ENCODE data around the gene FDX2. TPM values are rescaled to one million over a fixed set of nuclear protein-coding genes. Genes with fewer than 3 reads are reported as not detected.

The FDX2 gene
- total and polyA plus RNA-seq, 2 of the 13 experiments (the other 11 are each of a cell fraction or from before 2014, with no cell fraction given), result 21.0 to 24.7 TPM

- 0 out of 4 replicates have a peak, but pooled peaks of 1 of the 2 experiments have one; percentile 6 for TF ChIP-seq HMGXB4 (CRISPR knock-in tag; IDR thresholded peaks at IDR 0.05; ENCODE audit: borderline replicate concordance in 1 of 2, low read depth in 1 of 2)
- 0 out of 2 replicates have a peak, but pooled peaks have one; percentile 10 for TF ChIP-seq ZMAT3 (CRISPR knock-in tag; conservative IDR thresholded peaks at IDR 0.05)
- TF ChIP-seq TCF7L2 (IDR thresholded peaks at IDR 0.05; ENCODE audit: low read depth, low read length), result no peak
- 0 out of 2 replicates have a peak, but pooled peaks have one; percentile 2 for TF ChIP-seq MEIS2 (CRISPR knock-in tag; IDR thresholded peaks at IDR 0.05)
- peak; percentile 6; the same call in 1 of the 2 replicates for TF ChIP-seq ZNF230 (CRISPR knock-in tag; IDR thresholded peaks at IDR 0.05)
- TF ChIP-seq ZHX2 (IDR thresholded peaks at IDR 0.05; ENCODE audit: low read depth), result no peak
- TF ChIP-seq ZHX2 (CRISPR knock-in tag; IDR thresholded peaks at IDR 0.05; ENCODE audit: borderline replicate concordance), result no peak
- TF ChIP-seq ASH2L (IDR thresholded peaks at IDR 0.05; ENCODE audit: insufficient read length, low read depth, low read length), result no peak
- TF ChIP-seq RFXAP (CRISPR knock-in tag; IDR thresholded peaks at IDR 0.05; ENCODE audit: borderline replicate concordance), result 0 out of 2 replicates have a peak, but pooled peaks have one; percentile 11
- peak; percentile 4; the same call in 1 of the 2 replicates for TF ChIP-seq ZMYM4 (CRISPR knock-in tag; IDR thresholded peaks at IDR 0.05)
- TF ChIP-seq NFAT5 (CRISPR knock-in tag; IDR thresholded peaks at IDR 0.05), result peak; percentile 0; the same call in 1 of the 2 replicates
- 0 out of 2 replicates have a peak, but pooled peaks have one; percentile 4 for TF ChIP-seq NRL (CRISPR knock-in tag; IDR thresholded peaks at IDR 0.05; ENCODE audit: borderline replicate concordance)
Measured at GRCh38 chr19:10333758-10334587, 18.2 kb upstream of the FDX2 start (continued).
